NCI-H146 treated with DMSO at 0.1 percent for 48 hours (cell line): ENCODE data around the gene SPATA31C1.
"Not testable (repeated sequence)": the region's sequence is repeated elsewhere in the genome, so short reads cannot be mapped to it uniquely, and the experiment has no call there.

Experiments used
- DNase-seq: peaks from one replicate; lab custom pipeline; 2025; ENCODE audit not compliant: unreplicated experiment; lab: John Stamatoyannopoulos, UW

Gene SPATA31C1

GRCh38 chr9:87934444-87934843 lies 16.7 kb downstream of the SPATA31C1 start:
- DNase-seq = not testable (repeated sequence)

- not testable (repeated sequence) for DNase-seq
These were observed 19.6 kb downstream of the SPATA31C1 start for GRCh38 chr9:87937352-87937751.

- not testable (repeated sequence) for DNase-seq
These were observed 20.2 kb downstream of the SPATA31C1 start for GRCh38 chr9:87937918-87938317.

DNA sequence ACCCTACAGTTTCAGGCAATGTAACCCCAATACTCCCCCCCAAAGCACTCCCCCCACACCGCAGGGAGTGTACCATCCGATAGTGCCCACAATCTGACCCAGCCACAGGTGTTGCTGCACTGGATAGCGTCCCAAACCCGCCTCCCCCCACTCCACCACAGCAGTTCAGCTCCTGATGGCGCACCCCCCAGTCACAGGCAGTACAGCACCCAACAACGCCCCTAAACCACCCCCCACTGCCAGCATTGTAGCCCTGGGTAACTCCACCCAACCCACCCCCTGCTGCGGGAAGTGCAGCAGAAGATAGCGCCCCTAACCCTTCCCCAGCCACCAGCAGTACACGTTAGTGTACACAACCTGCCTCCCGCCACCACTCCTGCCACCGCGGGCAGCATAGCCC lies 20.6 kb downstream of the SPATA31C1 start:
- DNase-seq = not testable (repeated sequence)

DNA sequence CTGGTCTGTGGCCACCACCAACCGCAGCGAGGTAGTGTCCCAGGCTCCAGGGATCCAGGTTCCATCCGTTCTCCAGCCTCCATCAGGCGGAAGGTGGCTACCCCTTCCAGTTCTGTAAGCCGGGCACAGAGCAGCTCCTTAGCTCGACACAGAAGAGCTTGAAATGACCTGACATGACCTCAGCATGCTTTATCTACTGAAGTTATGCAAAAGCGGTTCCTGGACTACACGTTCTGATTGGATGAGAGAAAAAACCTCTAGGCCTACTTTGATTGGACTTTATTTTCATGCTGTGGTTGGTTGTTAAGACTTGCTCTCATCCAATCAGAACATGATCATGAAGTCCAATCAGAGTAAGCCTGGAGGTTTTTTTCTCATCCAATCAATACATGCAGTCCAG lies 21.3 kb downstream of the SPATA31C1 start:
- DNase-seq = not testable (repeated sequence)

DNA sequence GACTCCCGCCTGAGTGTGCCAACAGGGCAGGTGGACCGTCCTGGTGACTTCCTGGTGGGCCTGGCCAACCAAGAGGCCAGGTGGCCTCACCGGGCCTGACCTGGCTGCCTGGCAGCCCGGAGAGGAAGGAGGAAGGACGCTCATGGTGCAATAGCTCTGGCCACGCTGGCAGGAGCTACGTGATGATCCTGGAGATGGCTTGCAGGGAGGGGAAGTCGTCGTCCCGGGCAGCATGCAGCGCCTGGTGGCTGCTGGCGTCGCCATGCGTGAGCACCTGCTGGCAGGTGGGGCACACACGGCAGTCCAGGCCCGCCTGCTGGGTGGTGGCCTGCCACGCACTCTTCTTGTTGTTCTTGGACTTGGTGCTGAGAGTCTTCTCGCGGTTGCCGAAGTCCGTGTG lies 26.3 kb downstream of the SPATA31C1 start:
- DNase-seq = no peak

DNA sequence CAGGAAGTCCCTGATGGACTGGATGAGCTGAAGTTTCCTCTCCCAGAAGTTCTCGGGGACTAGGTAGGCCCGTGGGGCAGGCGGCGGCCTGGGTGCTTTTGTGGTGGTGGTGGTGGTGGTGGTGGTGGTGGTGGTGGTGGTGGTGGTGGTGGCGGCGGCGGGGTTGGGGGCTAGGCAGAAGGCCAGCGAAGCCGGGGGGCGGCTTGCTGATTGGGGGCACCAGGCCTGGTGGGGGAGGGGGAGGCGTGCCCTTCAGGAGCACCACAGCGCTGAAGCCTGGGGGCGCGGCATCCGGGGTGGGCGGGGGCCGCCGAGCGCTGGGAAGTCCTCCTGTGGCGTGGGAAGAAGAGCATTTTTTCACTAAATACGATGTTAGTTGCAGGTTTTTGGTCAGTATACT lies 26.9 kb downstream of the SPATA31C1 start:
- DNase-seq = no peak

GRCh38 chr9:87950296-87950695 lies 32.5 kb downstream of the SPATA31C1 start:
- no peak for DNase-seq

DNA sequence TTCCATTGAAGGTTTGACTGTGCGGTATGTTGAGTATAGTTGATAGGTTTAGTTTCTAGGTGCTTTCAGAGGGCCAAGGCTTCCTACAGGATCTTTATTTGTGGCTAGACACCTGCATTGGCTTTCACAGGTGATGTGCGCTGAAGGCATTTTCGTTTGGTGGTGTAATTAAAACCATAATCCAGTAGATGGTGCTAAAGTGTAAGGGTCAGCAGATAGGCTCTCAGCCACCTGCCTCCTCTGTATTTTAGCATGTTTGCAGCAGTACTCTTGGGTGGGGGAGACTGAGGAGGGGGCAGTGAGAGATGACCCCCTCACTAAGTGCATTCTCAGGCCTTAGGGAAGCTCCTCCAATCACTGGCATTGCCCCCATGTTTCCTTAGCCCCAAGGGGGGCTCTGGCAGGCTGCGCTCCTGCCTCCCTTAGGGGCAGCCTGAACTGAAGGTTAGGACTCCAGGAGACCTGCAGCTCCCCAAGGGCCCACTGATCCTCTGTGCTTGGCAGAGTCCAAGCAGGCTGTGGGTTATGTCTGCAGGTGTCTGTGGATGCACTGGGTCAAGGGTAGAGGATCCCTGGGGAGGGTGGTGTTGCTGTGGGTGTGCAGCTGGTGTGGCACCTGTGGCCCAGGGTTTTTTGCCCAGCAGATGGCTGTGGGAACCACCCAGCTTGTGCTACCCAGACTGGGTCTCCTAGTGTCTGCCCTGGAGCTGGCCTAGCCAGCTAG lies 33.2 kb downstream of the SPATA31C1 start:
- DNase-seq = no peak

- no peak for DNase-seq
These were observed 36.5 kb downstream of the SPATA31C1 start for GRCh38 chr9:87954230-87954629.

GRCh38 chr9:87957839-87958238 lies 40.1 kb downstream of the SPATA31C1 start:
- DNase-seq = no peak

GRCh38 chr9:87958591-87958990 lies 40.8 kb downstream of the SPATA31C1 start:
- no peak for DNase-seq

GRCh38 chr9:87959916-87960581 lies 42.3 kb downstream of the SPATA31C1 start:
- DNase-seq = no peak

GRCh38 chr9:87963770-87964169 lies 46.0 kb downstream of the SPATA31C1 start:
- DNase-seq = no peak

- DNase-seq = no peak
These were observed 47.1 kb downstream of the SPATA31C1 start for GRCh38 chr9:87964826-87965225.

GRCh38 chr9:87968155-87968554 lies 50.4 kb downstream of the SPATA31C1 start:
- no peak for DNase-seq

- no peak for DNase-seq
These were observed 52.8 kb downstream of the SPATA31C1 start for GRCh38 chr9:87970602-87971001.

DNA sequence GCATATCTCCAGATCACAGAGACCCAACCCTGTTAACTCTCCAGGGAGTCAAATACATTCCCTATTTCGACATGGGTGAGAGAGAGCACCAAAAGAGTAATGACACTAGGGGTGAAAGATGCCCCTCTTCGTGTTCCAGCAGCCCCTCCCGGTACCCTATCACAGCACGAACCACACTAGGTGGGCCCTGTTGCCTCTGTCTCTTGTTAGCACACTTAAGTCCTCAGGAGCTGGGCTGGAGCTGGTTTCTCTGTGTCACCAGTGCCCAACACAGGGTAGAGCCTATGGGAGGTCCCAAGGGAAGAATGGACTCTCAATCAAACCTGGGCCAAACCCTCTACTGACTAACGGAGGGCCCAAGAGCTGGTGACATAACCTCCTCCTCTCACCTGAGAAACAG lies 55.4 kb downstream of the SPATA31C1 start:
- DNase-seq = no peak
